Right ventricle myocardium inferior (tissue), 1 donor: ENCODE measurements around the gene LMOD1. TPM values are rescaled to one million over a fixed set of nuclear protein-coding genes. Genes with fewer than 3 reads are reported as not detected.

Experiments used
- ATAC-seq: fragments of 200-7000 bp; cut with Tn5 transposase; one replicate; pipeline ENCODE4 v1.9.1; 2020; ENCODE audit warnings: mild to moderate bottlenecking, moderate library complexity
- DNase-seq: peaks from one replicate; pipeline ENCODE4 v3.0.0; 2021; ENCODE audit errors: missing footprints
- intact Hi-C: fragments of 100-400 bp; cut with DNase I; formaldehyde crosslinking; loops from one replicate; pipeline ENCODE4 v1.11.0; 2022
- microRNA-seq: library from miRNA; unstranded; fragments of <30 nt; microRNA quantifications from one replicate; pipeline ENCODE4 v1.2.0, GENCODE V29; 2020
- total RNA-seq: library from RNA; stranded (reverse); fragmentation: NEBNext Ultra II Directional; extraction: Animal tissue kit (Norgen Biotek cat#: 25700); gene quantifications from one replicate; pipeline ENCODE4 v1.2.1, GENCODE V29; 2021
- donor health status: DM: no; HTN: yes; CAD: no; lungs with severe emphysema.

The LMOD1 gene
- total RNA-seq, 1 donor from 2014 or later, result 10.8 TPM

- ATAC-seq, result no peak
- DNase-seq, result no peak
- intact Hi-C loops, result no loop called here
Measured at GRCh38 chr1:201849372-201850052, 96.8 kb downstream of the LMOD1 start.

- DNase-seq, result no peak
- intact Hi-C loops, result no loop called here
- no peak for ATAC-seq
Measured at GRCh38 chr1:201848230-201848629, 98.1 kb downstream of the LMOD1 start.

DNA sequence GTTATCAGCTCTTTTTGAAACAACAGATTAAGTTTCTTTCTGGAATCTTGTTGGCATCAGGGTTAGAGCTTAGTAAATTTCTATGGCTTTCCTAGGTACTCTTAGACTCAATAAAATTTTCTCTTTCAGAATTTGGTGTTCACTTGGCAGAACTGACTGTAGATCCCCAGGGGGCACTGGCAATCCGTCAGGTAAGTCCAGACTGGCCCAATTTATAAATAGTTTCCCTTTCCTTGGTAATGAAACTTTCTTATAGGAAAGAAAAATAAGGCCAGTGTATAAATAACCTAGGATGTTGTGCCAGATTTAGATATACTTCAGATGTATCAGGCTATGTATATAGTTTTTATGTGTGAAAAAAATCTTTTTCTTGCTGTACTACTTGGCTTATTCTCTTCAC lies 99.2 kb downstream of the LMOD1 start:
- ATAC-seq, result no peak
- intact Hi-C loops, result no loop called here
- DNase-seq, result no peak

Small RNAs within 50 kb of the gene (microRNA-seq; reads per million reads assigned to microRNA genes)
- gene MIR6739, result not detected

Other genes with a start within 250 kb of the LMOD1 start
- 22.6 TPM for gene IPO9, start 117.4 kb downstream of the LMOD1 start, total RNA-seq
- 159 TPM for gene SHISA4, start 57.6 kb downstream of the LMOD1 start, total RNA-seq
- gene TIMM17A, start 9.0 kb upstream of the LMOD1 start, total RNA-seq, result 83.6 TPM
- gene RNPEP, start 36.1 kb upstream of the LMOD1 start, total RNA-seq, result 18.7 TPM
- 0.54 TPM for gene ELF3, start 64.0 kb upstream of the LMOD1 start, total RNA-seq
- gene GPR37L1, start 176.4 kb upstream of the LMOD1 start, total RNA-seq, result 0.08 TPM
- gene ARL8A, start 198.2 kb upstream of the LMOD1 start, total RNA-seq, result 64.6 TPM
- 0.51 TPM for gene PTPN7, start 214.1 kb upstream of the LMOD1 start, total RNA-seq
- 4.1 TPM for gene LGR6, start 247.3 kb upstream of the LMOD1 start, total RNA-seq